Measurements from ENCODE around the gene SGMS1.

DNA sequence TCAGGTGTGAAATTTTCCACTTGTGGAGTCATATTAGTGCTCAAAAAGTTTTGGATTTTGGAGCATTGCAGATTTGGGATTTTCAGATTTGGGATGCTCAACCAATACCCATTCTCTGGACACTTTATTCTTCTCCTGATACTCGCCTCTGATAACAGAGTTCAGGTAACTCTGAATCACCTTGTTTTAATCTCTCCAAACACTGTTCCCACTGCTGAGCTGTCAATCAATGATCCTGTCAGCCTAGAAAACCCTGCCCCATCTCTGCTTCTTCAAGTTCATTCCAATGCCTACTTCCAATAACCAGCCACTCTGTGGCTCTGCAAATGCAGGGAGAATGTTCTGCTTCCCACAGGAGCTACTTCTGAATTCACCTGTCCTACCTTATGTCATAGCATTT, 21.8 kb downstream of the SGMS1 start:
- TF ChIP-seq, protein P1, sequence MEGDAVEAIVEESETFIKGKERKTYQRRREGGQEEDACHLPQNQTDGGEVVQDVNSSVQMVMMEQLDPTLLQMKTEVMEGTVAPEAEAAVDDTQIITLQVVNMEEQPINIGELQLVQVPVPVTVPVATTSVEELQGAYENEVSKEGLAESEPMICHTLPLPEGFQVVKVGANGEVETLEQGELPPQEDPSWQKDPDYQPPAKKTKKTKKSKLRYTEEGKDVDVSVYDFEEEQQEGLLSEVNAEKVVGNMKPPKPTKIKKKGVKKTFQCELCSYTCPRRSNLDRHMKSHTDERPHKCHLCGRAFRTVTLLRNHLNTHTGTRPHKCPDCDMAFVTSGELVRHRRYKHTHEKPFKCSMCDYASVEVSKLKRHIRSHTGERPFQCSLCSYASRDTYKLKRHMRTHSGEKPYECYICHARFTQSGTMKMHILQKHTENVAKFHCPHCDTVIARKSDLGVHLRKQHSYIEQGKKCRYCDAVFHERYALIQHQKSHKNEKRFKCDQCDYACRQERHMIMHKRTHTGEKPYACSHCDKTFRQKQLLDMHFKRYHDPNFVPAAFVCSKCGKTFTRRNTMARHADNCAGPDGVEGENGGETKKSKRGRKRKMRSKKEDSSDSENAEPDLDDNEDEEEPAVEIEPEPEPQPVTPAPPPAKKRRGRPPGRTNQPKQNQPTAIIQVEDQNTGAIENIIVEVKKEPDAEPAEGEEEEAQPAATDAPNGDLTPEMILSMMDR (IDR thresholded peaks at IDR 0.05; ENCODE audit: poor library complexity, severe bottlenecking), result no peak
- no peak for TF ChIP-seq EZH2 (IDR thresholded peaks at IDR 0.05; ENCODE audit: borderline replicate concordance, insufficient read depth, low read length, poor library complexity, severe bottlenecking)
- TF ChIP-seq EP300 (conservative IDR thresholded peaks at IDR 0.05; ENCODE audit: poor library complexity, severe bottlenecking), result no peak
- no peak for TF ChIP-seq REST (IDR thresholded peaks at IDR 0.05; ENCODE audit: borderline replicate concordance)
- no peak for TF ChIP-seq MXI1 (conservative IDR thresholded peaks at IDR 0.05; ENCODE audit: poor library complexity, severe bottlenecking)
- no peak for TF ChIP-seq POLR2AphosphoS5 (IDR thresholded peaks at IDR 0.05)
- no peak for TF ChIP-seq SMC3 (conservative IDR thresholded peaks at IDR 0.05; ENCODE audit: poor library complexity)
- no peak for TF ChIP-seq RAD21 (conservative IDR thresholded peaks at IDR 0.05)

Measured in neural cell (in vitro differentiated cells).